SIG-M5 (cell line): ENCODE results near the gene METTL15.
"Not testable (repeated sequence)": the region's sequence is repeated elsewhere in the genome, so short reads cannot be mapped to it uniquely, and the experiment has no call there.

Source experiments
- DNase-seq: peaks from one replicate; lab custom pipeline; 2025; lab: John Stamatoyannopoulos, UW

The METTL15 gene

DNA sequence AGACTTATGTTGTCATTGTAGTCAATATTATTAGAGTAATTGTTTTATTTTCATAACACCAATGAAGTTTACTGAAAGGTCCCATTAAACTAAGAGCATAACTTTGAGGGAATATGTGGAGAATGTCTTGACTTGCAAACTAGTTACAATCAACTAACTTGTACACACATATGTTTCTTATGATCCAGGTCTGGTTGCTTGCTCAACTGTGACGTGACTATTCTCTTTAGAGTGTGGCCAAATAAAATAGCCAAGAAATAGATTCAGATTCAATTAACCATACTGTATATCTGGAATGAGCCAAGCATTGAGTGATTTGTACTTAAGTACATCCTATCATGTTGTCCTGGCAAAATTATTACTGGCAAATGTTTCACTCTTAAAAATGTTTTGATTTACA is 101.7 kb downstream of the METTL15 start:
- DNase-seq = no peak

DNA sequence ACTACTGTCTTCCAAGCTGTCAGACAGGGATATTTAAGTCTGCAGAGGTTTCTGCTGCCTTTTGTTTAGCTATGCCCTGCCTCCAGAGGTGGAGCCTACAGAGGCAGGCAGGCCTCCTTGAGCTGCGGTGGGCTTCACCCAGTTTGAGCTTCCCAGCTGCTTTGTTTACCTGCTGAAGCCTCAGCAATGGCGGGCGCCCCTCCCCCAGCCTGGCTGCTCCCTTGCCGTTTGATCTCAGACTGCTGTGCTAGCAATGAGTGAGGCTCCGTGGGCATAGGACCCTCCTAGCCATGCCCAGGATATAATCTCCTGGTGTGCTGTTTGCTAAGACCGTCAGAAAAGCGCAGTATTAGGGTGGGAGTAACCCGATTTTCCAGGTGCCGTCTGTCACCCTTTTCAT is 113.9 kb downstream of the METTL15 start:
- DNase-seq = not testable (repeated sequence)

DNA sequence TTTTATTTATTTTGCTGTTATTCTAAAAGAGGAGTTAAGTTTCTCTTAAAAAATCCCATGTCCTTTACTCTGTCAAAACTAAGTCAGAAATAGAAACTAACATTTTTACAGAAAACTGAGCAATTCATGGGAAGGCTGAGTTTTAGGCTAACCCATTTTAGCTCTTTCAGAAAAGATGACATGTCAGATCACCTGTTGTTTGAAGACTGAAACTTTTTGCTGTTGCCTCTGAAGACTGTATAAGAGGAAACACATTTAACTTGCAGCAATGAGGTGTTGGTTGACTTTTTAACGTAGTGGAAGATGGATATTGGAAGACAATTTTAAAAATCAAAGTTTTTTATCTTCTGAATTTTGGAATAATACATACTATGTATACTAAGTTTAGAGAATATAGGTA is 115.4 kb downstream of the METTL15 start:
- DNase-seq = no peak

DNA sequence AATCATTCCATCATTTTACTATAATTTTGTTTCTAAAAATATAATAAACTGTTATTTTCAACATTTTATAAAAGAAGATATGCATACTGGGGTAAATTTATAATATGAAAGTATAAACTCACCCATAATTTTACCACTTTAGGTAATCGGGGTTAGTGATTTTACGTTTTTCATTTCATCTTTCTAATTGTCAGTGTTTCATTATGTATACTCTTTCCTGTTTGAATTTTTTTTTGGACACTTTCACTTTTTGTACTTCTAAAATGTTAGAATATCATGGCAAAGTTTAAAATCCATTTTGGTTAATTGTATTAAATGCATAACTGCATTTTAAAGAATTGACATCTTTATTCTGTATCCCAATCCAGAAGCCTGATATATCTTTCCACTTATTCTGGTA is 115.8 kb downstream of the METTL15 start:
- DNase-seq = no peak

DNA sequence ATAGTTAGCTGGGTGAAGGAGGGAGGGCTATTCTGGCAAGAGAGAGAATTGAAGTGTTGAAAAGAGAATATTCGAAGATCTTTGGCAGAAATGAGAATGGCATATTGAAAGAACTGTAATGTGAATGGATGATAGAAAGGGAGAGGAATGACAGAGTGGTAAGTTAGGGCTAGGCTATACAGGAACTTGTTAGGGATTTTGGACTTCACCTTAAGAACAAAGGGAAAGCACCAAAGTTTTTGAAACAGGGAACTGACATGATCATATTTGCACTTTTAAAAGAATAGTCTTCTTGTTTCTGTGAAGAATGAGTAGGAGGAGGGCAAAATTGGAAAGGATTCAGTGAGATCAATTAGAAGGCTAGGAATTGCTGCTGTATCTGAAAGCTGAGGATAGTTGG is 119.3 kb downstream of the METTL15 start:
- DNase-seq = no peak

DNA sequence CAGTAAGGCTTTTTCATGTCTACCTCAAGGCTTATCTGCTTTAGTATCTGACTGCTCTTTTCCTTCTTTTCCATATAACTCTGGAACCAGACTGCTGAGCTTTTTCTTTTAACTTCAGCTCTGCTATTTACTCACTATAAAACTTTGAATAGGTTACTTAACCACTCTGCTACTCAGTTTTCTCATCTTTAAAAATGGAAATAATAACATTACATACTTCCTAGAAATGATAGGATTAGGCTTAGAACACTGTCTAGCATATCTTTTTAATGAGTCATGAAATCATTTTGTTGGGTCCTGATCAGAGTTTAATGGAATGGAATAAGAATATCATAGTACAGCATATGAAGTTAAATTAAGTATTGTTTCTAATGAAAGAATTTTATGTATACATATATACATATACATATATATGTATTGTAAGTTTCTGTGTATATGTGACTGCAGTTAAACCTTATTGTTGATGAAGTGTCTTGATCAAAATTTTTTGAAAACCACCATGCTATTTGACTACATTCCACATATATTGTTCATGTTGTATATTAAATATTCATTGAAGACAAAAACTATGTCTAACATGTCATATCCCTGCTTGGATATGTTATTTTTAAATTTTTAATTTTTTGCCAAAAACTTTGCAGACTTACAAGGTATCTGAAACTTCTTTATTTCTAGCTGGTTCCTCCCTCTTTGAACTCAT is 120.2 kb downstream of the METTL15 start:
- DNase-seq = no peak

DNA sequence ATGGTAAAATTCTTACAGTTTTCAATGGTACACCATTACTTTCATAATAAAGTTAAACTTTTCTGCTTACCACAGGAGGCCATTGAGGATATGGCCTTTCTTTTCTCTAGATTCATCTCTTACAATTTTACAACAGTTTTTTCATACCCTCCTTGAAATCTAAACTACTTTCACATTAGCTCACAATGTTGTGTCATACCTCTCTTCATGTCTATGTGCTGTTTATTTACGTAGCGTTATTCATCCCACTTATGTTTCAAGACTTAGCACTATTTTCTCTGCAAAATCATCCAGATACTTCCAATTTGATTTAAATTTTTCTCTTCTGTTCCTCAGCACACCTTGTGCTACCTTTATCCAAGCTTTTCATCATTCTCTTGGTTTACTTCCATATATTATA is 123.3 kb downstream of the METTL15 start:
- DNase-seq = no peak

DNA sequence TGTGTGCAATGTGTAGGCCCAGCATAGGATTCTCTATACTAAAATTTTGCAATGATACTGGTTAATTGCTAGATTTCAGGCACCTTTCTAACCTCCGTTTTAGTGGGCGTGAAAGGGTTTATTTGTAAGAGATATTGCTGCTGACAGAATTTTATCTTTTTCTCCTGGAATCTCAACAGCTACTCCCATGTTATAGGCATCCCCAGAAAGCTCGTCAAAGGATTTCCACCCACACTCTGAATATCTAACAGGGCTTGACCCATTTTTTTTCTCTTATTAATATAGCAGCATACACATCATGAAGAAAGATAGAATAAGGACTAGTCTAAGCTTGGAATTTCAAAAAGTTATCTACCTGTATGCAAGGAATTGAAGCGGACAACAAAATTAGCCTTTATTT is 124.5 kb downstream of the METTL15 start:
- no peak for DNase-seq

DNA sequence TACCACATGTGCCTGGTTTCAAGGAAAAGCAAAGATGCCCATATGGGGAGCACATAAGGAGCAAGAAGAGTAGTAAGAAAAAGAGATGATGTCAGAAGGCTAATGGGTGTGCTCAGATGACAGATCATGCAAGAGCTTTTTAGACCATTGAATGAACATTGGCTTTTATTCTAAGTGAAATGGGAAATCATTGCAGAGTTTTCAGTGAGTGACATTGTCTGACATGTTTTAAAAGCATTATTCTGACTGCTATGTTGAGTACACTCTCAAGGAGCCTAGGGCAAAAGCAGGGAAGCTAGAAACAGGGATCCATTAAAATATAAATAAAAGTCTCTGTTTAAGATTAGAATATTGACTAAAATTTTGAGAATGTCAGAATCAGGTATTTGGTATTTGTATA is 133.6 kb downstream of the METTL15 start:
- DNase-seq = no peak

DNA sequence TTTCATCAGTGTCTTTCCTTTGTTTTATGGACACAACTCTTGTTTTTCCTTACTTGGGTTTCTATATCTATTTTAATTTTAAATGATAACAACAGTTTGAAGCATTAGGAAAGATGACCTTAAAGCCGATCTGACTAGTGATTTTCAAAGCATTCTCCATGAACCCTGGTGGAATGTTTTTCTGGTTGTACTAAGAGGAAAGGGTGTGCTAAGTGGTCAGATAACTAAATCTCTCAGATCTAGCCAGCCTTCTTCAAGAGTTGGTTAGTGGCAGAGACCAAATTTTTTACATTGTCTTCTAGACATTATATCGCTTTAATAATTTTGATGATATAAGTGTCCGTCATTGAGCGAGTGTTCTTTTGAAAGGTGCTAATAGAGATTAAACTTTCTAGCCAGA is 134.4 kb downstream of the METTL15 start:
- no peak for DNase-seq

DNA sequence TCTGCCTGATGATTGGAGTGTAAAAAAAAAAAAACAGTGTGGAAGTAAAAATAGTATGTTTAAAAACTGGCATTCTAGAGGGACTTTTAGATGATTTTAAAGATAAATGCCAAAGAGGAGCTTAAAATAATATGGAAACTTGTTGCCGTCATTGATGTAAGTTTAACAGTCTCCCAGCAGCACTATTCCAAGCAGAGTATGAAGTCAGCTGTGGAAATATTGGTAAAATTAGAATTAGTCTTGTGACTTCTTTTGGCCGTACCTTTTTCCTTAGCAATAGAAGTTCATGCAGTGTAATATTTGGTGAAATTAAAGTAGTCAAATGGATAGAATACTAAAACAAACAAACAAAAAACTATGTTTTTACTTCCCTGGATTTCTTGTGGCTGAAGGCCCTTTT is 134.9 kb downstream of the METTL15 start:
- no peak for DNase-seq

DNA sequence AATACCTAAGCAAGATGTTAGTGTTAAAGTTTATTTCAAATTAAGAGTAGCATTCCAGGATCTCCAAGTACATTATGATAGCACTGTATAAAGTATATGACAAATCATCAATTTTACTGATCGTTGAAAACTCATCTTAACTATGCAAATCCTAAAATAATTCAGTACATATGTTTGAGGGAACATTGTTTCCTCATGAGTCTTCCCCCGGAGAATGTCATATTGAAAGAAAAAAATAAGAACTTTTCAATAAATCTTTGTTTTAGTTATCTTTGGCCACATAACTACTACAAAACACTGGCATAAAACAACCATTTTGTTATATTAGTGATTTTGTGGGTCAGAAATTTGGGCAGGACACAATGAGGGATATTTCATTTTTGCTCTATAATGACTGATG is 135.4 kb downstream of the METTL15 start:
- DNase-seq = no peak

DNA sequence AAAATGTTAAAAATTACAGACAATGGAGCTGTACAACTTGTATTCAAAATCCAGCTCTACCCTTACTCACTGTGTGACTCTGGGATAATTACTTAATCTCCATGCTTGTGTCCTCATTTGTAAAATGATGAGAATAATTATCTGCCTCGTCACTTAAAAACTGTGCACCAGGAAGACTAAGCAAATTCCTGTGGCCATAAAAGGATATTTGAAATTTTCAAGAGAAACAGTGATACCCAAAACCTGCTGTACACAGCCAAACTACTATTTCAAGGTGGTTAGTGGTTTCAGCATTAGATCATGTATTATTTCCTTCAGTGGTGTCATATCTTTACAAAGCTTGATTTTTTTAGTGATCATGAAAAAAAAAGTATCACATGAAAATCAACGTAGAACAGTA is 136.9 kb downstream of the METTL15 start:
- DNase-seq = no peak

DNA sequence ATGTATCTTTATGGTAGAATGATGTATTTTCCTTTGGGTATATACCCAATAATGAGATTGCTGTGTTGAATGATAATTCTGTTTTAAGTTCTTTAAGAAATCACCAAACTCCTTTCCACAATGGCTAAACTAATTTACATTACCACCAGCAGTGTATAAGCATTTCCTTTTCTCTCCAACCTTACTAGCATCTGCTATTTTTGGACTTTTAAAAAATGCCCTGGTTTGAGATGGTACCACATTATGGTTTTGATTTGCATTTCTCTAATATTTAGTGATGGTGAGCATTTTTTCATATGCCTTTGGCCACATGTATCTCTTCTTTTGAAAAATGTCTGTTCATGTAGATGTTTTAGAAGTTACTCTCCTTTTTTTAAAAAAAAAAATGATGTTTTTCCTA is 142.0 kb downstream of the METTL15 start:
- DNase-seq = no peak

DNA sequence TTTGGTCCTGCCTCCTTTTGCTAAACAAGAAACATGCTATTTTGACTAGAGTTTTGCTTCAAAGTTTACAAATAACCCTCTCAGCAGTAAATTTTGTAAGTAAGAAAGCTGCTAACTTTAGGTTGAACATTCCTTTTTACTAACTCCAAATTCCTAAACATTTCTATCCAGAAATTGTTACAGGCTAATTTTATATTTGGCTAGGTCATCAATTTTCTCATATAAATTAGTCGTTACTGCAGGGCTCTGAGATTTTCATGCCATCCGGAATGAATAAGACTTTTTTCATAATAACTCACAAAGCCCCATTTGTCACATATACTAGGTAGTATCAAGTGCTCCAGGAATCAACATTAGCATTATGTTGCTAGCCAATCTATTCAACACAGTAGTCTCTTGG is 143.1 kb downstream of the METTL15 start:
- no peak for DNase-seq

DNA sequence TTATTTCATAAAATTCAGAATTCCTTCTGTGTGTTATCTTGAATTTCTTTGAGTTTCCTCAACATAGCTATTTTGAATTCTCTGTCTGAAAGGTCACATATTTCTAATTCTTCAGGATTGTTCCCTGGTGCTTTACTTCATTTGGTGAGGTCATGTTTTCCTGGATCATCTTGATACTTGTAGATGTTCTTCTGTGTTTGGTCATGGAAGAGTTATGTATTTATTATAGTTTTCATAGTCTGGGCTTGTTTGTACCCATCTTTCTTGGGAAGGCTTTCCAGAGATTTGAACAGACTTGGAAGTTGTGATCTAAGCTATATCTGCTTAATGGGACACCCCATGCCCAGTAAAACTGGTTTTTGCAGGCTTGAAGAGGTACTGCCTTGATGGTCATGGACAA is 149.6 kb downstream of the METTL15 start:
- DNase-seq = no peak

DNA sequence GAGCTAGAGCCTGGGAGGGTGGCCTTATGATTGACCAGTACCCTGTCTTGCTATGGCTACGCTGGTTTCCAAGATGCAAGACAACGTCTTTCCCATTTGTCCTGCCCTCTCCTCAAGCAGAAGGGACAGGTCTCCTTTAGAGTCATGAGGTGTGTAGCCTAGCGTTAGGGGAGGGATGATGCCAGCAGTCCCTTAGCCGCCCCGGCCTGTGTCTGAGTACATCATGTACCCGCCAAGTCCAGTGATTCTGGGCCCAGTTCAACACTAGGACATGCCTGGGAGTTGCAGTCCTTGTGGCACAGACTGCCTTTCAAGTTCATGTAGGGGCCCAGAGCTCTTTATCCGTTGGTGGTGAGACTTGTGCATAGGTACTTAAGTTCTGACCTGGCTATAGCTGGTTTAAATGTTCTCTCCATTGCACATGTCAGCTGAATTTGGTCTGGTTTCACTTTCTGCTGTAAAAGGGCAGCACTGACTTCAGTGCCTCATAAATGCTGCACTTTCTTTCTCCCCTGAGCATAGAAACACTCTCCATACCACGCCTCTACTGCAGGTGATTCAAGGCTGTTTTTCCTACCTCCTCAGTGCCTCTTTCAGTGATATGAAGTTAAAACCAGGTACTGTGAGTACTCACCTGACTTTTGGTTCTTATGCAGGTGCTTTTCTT is 151.1 kb downstream of the METTL15 start:
- no peak for DNase-seq

DNA sequence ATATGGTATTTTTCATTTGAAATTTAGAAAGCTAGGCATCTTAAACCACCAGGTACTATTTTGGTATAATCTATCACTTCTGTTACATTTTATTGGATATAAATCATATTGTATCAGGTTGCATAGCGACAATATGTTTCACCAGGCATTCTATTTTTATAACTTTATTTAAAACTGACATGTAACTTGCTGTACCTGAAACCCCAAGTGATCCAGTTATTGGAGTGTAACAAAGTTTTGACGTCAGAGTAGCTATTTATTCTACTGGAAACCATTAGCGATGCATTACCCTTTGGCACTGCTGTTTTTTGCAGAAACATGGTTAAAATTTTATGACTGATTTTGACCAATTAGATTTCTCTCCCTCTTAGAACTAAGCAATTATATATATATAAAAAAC is 160.7 kb downstream of the METTL15 start:
- no peak for DNase-seq

DNA sequence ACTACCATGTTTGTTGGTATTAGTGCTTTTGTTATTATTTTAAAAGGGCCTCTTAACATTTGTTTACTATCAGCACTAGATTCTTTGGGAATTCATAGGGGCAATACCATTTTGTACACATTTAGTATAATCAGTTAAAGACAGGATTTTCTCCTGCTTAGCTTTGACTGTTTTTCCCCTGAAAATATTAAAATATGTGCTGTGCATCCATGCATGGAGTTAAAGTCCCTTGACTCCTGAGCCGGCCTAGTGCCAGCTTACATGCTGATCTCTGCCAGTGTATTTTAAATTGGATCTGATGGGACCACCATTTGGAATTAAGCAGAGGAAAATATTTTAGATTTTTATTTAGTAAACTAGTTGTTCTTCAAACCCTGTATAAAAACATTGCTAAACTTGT is 161.4 kb downstream of the METTL15 start:
- no peak for DNase-seq

DNA sequence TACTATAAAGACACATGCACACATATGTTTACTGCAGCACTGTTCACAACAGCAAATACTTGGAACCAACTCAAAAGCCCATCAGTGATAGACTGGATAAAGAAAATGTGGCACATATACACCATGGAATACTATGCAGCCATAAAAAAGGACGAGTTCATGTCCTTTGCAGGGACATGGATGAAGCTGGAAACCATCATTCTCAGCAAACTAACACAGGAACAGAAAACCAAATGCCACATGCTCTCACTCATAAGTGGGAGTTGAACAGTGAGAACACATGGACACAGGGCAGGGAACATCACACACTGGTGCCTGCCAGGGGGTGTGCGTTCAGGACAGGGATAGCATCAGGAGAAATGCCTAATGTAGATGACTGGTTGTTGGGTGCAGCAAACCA is 164.1 kb downstream of the METTL15 start:
- DNase-seq = not testable (repeated sequence)

DNA sequence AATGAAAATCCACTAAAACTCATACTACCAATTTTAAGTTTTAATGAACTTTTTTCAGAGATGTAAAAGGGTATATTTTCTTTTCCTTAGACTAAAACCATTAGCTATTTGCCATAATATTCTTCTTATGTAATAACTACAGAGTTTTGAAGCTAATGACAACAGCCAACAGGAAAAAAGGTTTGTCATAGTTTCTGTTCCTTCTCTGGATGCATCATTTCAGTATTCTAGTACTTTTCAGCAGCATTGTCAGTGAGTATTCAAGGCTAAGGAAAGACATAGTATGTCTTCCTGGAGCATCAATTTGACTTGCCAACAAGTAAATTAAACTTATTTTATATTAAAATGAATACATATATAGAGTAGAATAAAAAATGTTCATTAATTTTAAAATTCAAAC is 166.0 kb downstream of the METTL15 start:
- no peak for DNase-seq

DNA sequence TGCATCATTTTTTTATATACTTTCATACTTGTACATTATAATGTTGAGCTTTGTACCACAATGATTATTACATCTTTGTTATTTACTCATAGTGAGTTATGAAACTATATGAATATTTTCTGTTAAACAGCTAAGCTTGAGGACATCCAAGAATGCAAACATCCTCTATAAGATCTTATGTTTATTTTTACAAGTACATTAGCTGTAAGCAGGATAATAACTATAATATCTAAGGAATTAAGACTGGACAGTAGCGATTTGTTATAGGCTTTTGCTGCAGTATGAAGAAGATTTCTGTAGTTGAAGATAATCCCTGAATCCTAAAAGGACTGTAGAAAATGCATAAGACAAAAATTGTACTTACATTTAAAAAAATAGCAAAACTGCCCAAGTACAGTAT is 176.0 kb downstream of the METTL15 start:
- no peak for DNase-seq

DNA sequence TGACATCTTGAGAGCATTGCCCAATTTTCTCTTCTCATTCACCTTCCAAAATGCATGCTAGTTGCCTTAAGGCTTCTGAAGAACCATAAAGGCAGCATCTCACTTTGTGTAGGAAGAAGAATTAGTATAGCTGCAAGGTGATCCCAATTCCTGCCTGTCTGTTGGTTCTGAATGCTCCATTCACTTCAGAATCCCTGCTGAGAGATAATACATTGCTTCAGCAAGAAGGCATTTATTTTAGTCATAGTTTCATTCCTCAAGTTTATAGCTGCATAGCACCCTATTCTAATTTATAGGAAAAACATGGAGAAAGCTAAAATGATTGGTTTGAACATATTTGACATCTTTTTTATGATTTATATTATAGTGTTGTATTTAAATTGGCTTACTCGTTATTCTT is 181.3 kb downstream of the METTL15 start:
- no peak for DNase-seq

DNA sequence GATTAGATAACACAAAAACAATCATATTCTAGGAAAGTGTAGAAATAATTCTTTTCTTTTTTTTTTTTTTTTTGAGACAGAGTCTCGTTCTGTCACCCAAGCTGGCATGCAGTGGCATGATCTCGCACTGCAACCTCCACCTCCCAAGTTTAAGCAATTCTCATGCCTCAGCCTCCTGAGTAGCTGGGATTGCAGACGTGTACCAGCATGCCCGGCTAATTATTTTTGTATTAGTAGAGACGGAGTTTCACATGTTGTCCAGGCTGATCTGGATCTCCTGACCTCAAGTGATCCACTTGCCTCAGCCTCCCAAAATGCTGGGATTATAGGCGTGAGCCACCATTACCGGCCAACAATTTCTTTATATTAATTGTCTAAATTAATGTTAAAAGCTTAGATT is 182.8 kb downstream of the METTL15 start:
- not testable (repeated sequence) for DNase-seq
